CD14-positive monocyte (primary cell): Measurements from ENCODE around the gene SMURF1. TPM values are rescaled to one million over a fixed set of nuclear protein-coding genes. Genes with fewer than 3 reads are reported as not detected.

Source experiments
- DNase-seq, 3 donors: peaks; one replicate each; pipeline ENCODE4 v3.0.0-alpha.2; 2011 to 2022
- H2AFZ ChIP-seq: 2 replicates; pipeline ENCODE4 v1.6.0; 2012; ENCODE audit warnings: mild to moderate bottlenecking, low read depth, low read length, inconsistent platforms; ENCODE audit not compliant: insufficient read depth, poor library complexity, severe bottlenecking
- H3K27ac ChIP-seq, 2 donors: 1 replicate in 1 of 2; 2 replicates in 1 of 2; pipeline ENCODE4 v1.5.1; 2012 to 2013; ENCODE audit warnings: low read length in 2 of 2, control low read depth in 1 of 2, inconsistent platforms in 1 of 2, low read depth in 1 of 2, mild to moderate bottlenecking in 1 of 2
- H3K27me3 ChIP-seq, 2 donors: one replicate each; pipeline versions ENCODE4 v1.6.0 to v1.6.1; 2011 to 2013; ENCODE audit warnings: low read length in 2 of 2; ENCODE audit not compliant: control insufficient read depth in 2 of 2, insufficient read depth in 2 of 2
- H3K36me3 ChIP-seq, 2 donors: replicated peaks in 1 of 2; 1 replicate in 1 of 2; 2 replicates in 1 of 2; pipeline versions ENCODE4 v1.5.1 to v1.6.1; 2012 to 2013; ENCODE audit warnings: low read length in 2 of 2, control low read depth in 1 of 2, inconsistent platforms in 1 of 2, mild to moderate bottlenecking in 1 of 2; ENCODE audit not compliant: insufficient read depth in 2 of 2, control insufficient read depth in 1 of 2
- H3K4me1 ChIP-seq, 2 donors: 1 replicate in 1 of 2; 2 replicates in 1 of 2; pipeline versions ENCODE4 v1.5.1 to v1.6.1; 2012 to 2013; ENCODE audit warnings: low read length in 2 of 2, control low read depth in 1 of 2, inconsistent platforms in 1 of 2, mild to moderate bottlenecking in 1 of 2, moderate library complexity in 1 of 2; ENCODE audit not compliant: insufficient read depth in 2 of 2, control insufficient read depth in 1 of 2
- H3K4me2 ChIP-seq: replicated peaks from 2 replicates; pipeline ENCODE3; 2012; ENCODE audit warnings: low read length, moderate library complexity, mild to moderate bottlenecking; ENCODE audit not compliant: poor library complexity, severe bottlenecking; ENCODE audit errors: extremely low read depth
- H3K4me3 ChIP-seq, 3 experiments: fragments of 200-600 bp in 1 of 3; sonication (generic) in 1 of 3; replicated peaks in 1 of 3; 1 replicate in 2 of 3; 2 replicates in 1 of 3; pipeline ENCODE4 v1.5.1; 2011 to 2013; ENCODE audit warnings: low read length in 3 of 3, mild to moderate bottlenecking in 3 of 3, control low read depth in 2 of 3, low read depth in 2 of 3, inconsistent platforms in 1 of 3, moderate library complexity in 1 of 3
- H3K79me2 ChIP-seq: 2 replicates; pipeline ENCODE4 v1.6.0; 2012; ENCODE audit warnings: mild to moderate bottlenecking, control low read depth, inconsistent platforms, low read length, moderate library complexity; ENCODE audit not compliant: insufficient read depth
- H3K9ac ChIP-seq: 2 replicates; pipeline ENCODE4 v1.6.0; 2017; ENCODE audit warnings: low read length, mild to moderate bottlenecking; ENCODE audit not compliant: insufficient read depth, poor library complexity, severe bottlenecking
- H3K9me3 ChIP-seq, 2 donors: replicated peaks in 1 of 2; 1 replicate in 1 of 2; 2 replicates in 1 of 2; pipeline versions ENCODE4 v1.5.1 to v1.6.1; 2012 to 2013; ENCODE audit warnings: low read length in 2 of 2, control low read depth in 1 of 2; ENCODE audit not compliant: control insufficient read depth in 1 of 2, insufficient read depth in 1 of 2
- H4K20me1 ChIP-seq: 2 replicates; pipeline ENCODE4 v1.6.0; 2012; ENCODE audit warnings: mild to moderate bottlenecking, low read length, control low read depth, moderate library complexity; ENCODE audit not compliant: insufficient read depth
- H3K27ac Mint-ChIP-seq, 7 donors: one replicate each; pipeline ENCODE4 v1.8.0; 2020; ENCODE audit warnings: mild to moderate bottlenecking in 7 of 7, mixed read lengths in 7 of 7, moderate library complexity in 6 of 7, inconsistent platforms in 2 of 7
- H3K27me3 Mint-ChIP-seq, 3 donors: one replicate each; pipeline ENCODE4 v1.8.0; 2021 to 2022; ENCODE audit warnings: low read depth in 3 of 3, mild to moderate bottlenecking in 3 of 3, mixed read lengths in 3 of 3, moderate library complexity in 3 of 3, inconsistent platforms in 1 of 3
- H3K36me3 Mint-ChIP-seq, 2 donors: one replicate each; pipeline ENCODE4 v1.8.0; 2020; ENCODE audit warnings: mixed read lengths in 2 of 2, inconsistent platforms in 1 of 2, mild to moderate bottlenecking in 1 of 2
- H3K4me1 Mint-ChIP-seq: one replicate; pipeline ENCODE4 v1.8.0; 2020; ENCODE audit warnings: mild to moderate bottlenecking, mixed read lengths
- H3K4me3 Mint-ChIP-seq, 2 donors: one replicate each; pipeline ENCODE4 v1.8.0; 2020; ENCODE audit warnings: mild to moderate bottlenecking in 2 of 2, mixed read lengths in 2 of 2, moderate library complexity in 1 of 2
- H3K9me3 Mint-ChIP-seq, 7 donors: one replicate each; pipeline ENCODE4 v1.8.0; 2020 to 2022; ENCODE audit warnings: mixed read lengths in 7 of 7, mild to moderate bottlenecking in 6 of 7, moderate library complexity in 6 of 7, inconsistent platforms in 2 of 7
- WGBS: methylation state at CpG from one replicate; pipeline ENCODE4 v1.1.5; 2013; ENCODE audit warnings: missing lambda C conversion rate; ENCODE audit not compliant: insufficient coverage; 5-methylcytosine and 5-hydroxymethylcytosine counted together
- intact Hi-C, 2 donors: fragments of 100-400 bp; cut with micrococcal nuclease; formaldehyde crosslinking; loops; one replicate each; pipeline versions ENCODE4 v1.15.0 to v1.15.1; 2023
- polyA plus RNA-seq, 3 donors: library from polyadenylated mRNA; depleted of rRNA in 1 of 3; unstranded in 2 of 3; stranded (reverse) in 1 of 3; fragments of 300-500 nt in 2 of 3; fragments of >200 nt in 1 of 3; fragmentation: Illumina TruSeq in 2 of 3; gene quantifications; 1 replicate in 2 of 3; 2 replicates in 1 of 3; pipeline ENCODE4 v1.2.3, GENCODE V29; 2012 to 2021
- TF ChIP-seq, protein P1 (sequence below): fragments of 200-600 bp; IDR thresholded peaks from one replicate; pipeline ENCODE4 v1.8.0; 2022; ENCODE audit warnings: antibody characterized with exemption, mild to moderate bottlenecking

The SMURF1 gene
- polyA plus RNA-seq, 3 donors, result 0.48 to 15.8 (median 1.6) TPM

DNA sequence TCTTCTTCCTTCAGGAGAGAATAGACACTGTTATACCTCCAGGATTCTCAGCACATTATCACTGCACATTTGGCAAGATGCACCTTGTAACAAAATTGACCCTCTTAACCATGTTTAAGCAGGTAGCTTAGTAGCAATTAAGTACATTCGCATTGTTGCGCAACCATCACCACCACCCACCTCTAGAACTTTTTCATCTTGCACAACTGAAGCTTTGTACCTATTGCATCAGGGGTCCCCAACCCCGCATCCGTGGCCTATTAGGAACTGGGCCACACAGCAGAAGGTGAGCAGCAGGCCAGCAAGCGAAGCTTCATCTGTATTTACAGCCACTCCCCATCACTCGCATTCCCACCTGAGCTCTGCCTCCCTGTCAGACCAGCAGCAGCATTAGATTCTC is 29.9 kb upstream of the SMURF1 start:
- Mint-ChIP-seq H3K4me1 (peaks cover 3% of the 10 kb centered on the region), H3K27me3 (peaks cover 3 to 19% (median 11%) of the 10 kb centered on the region in 3 donors), H3K4me3 (no peak overlapping the region), H3K27ac (no peak overlapping the region), H3K36me3 (no peaks in the 10 kb centered on the region), H3K9me3 (peaks cover 0 to 2% (median 0%) of the 10 kb centered on the region in 7 donors)
- no peaks in the 10 kb centered on the region for H3K27me3 ChIP-seq
- H2AFZ ChIP-seq, result no peak overlapping the region
- 72% methylated on average over 6 of the region's 6 CpGs for WGBS
- H3K4me3 ChIP-seq, result no peak overlapping the region
- no peaks in the 10 kb centered on the region for H4K20me1 ChIP-seq
- no peaks in the 10 kb centered on the region for H3K79me2 ChIP-seq
- no peak overlapping the region for H3K9ac ChIP-seq
- intact Hi-C loops, result no loop called here
- no peak for DNase-seq
- H3K9me3 ChIP-seq, result no peaks in the 10 kb centered on the region
- no peak overlapping the region for H3K4me2 ChIP-seq
- TF ChIP-seq, protein P1, sequence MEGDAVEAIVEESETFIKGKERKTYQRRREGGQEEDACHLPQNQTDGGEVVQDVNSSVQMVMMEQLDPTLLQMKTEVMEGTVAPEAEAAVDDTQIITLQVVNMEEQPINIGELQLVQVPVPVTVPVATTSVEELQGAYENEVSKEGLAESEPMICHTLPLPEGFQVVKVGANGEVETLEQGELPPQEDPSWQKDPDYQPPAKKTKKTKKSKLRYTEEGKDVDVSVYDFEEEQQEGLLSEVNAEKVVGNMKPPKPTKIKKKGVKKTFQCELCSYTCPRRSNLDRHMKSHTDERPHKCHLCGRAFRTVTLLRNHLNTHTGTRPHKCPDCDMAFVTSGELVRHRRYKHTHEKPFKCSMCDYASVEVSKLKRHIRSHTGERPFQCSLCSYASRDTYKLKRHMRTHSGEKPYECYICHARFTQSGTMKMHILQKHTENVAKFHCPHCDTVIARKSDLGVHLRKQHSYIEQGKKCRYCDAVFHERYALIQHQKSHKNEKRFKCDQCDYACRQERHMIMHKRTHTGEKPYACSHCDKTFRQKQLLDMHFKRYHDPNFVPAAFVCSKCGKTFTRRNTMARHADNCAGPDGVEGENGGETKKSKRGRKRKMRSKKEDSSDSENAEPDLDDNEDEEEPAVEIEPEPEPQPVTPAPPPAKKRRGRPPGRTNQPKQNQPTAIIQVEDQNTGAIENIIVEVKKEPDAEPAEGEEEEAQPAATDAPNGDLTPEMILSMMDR, result no peak
- no peak overlapping the region for H3K27ac ChIP-seq
- no peaks in the 10 kb centered on the region for H3K4me1 ChIP-seq
- no peaks in the 10 kb centered on the region for H3K36me3 ChIP-seq

DNA sequence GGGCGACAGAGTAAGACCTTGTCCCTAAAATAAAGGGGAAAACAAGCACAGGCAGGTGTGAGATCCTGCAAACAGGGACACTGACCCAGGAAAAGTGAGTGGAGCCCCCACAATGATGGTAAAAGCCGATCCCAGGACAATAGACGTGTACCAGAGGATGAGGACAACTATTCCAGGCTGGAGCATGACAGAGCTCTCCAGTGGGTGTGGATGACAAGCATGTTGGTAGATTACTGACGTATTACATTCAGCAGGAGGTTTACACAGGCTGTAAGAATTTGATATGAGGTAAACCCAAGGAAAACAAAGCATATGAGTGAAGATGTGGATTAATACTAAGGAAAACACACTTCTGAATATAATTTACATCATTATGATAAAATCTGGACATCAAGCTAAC is 27.8 kb upstream of the SMURF1 start:
- Mint-ChIP-seq H3K27me3 (peaks cover 3 to 19% (median 9%) of the 10 kb centered on the region in 3 donors), H3K36me3 (no peaks in the 10 kb centered on the region), H3K4me3 (no peak overlapping the region), H3K9me3 (peaks cover 0 to 2% (median 0%) of the 10 kb centered on the region in 7 donors), H3K27ac (no peak overlapping the region), H3K4me1 (peaks cover 3% of the 10 kb centered on the region)
- no peaks in the 10 kb centered on the region for H3K36me3 ChIP-seq
- H4K20me1 ChIP-seq, result no peaks in the 10 kb centered on the region
- no peaks in the 10 kb centered on the region for H3K27me3 ChIP-seq
- no peak overlapping the region for H3K4me3 ChIP-seq
- no peaks in the 10 kb centered on the region for H3K4me1 ChIP-seq
- TF ChIP-seq, protein P1, result no peak
- H3K9ac ChIP-seq, result no peak overlapping the region
- H2AFZ ChIP-seq, result no peak overlapping the region
- H3K79me2 ChIP-seq, result no peaks in the 10 kb centered on the region
- DNase-seq, result no peak
- H3K4me2 ChIP-seq, result no peak overlapping the region
- no peaks in the 10 kb centered on the region for H3K9me3 ChIP-seq
- intact Hi-C loops, result no loop called here
- no peak overlapping the region for H3K27ac ChIP-seq
- 81% methylated on average over 3 of the region's 4 CpGs for WGBS
